ENCODE measurements around the gene C16orf54. TPM values are rescaled to one million over a fixed set of nuclear protein-coding genes. Genes with fewer than 3 reads are reported as not detected.

Gene C16orf54
- total and polyA plus RNA-seq, 2 donors (not counting 3 experiments of a cell fraction or from before 2014, with no cell fraction given): not detected

DNA sequence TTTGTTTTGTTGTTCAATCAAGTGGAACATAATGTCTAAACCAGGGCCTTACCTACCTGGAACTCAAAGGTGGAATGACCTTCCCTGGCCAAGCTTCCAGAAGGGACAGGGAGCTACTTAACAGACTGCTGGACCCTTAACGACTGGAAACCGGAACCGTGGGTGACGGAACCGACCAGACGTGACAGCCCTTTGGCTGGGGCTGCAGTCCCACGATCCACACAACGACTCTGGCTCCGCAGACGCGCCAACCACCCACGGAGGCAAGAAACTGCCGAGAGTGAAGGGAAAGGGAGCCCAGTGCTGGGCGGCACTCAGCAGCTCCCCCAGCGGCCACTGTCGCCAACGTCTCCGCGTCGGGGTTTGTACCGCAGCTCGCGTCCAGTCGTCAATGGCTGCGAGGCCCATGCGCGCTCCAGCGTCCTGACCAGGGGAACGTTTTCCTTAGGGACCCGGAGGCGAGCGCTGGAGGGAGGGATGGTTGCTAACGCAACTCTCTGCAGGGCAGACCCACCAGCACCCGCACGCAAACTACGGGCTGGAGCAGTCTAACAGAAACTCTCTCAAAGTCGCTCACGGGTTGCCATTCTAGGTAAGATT is 39.2 kb upstream of the C16orf54 start:
- peak; percentile 76 for DNase-seq (ENCODE audit: low read depth, low spot score)
- Histone ChIP-seq H2AFZ (ENCODE audit: low read depth, low read length) (peak overlapping the region; percentile 84), H3K27ac (ENCODE audit: insufficient read depth, low read depth, low read length) (no peak overlapping the region), H3K9me3 (replicated peaks; ENCODE audit: control insufficient read depth, insufficient read depth, low read length) (no peaks in the 10 kb centered on the region), H3K36me3 (ENCODE audit: control insufficient read depth in 2 of 2, extremely low read depth in 1 of 2, insufficient read depth in 2 of 2, low read length in 2 of 2) (no peaks in the 10 kb centered on the region), H4K20me1 (replicated peaks; ENCODE audit: control insufficient read depth, extremely low read depth, insufficient read depth, low read length) (no peaks in the 10 kb centered on the region), H3K9me1 (replicated peaks; ENCODE audit: control insufficient read depth, extremely low read depth, insufficient read depth, low read length) (no peaks in the 10 kb centered on the region), H3K27me3 (ENCODE audit: control insufficient read depth in 2 of 2, insufficient read depth in 2 of 2, low read length in 2 of 2) (peaks cover 7 to 16% of the 10 kb centered on the region in 2 experiments), H3K4me3 (replicated peaks in 1 of 3; ENCODE audit: insufficient read depth in 1 of 3, low read depth in 1 of 3, low read length in 3 of 3) (peak overlapping the region in 1 of 3 experiments; percentile 5), H3K9ac (replicated peaks; ENCODE audit: extremely low read depth, insufficient read depth, low read length) (no peak overlapping the region), H3K4me2 (ENCODE audit: insufficient read depth, low read length) (peak overlapping the region; percentile 77), H3K4me1 (ENCODE audit: control insufficient read depth, extremely low read depth, insufficient read depth, low read length) (peaks cover 10% of the 10 kb centered on the region), H3K79me2 (ENCODE audit: control insufficient read depth, insufficient read depth, low read length) (no peaks in the 10 kb centered on the region)
- ChIA-PET POLR2A (no interaction called here), CTCF (interaction anchor here (0.7 to 4.6 kb wide), 29 partner anchors 10 to 247 kb away, joined by 3 to 30 read pairs (median 4); partner anchors contain the start of genes PAGR1 and SEZ6L2)
- dilution Hi-C loops (cut with MboI; ENCODE audit: extremely low pct_ligation_motif_present, low sequenced_read_pairs) (no loop called here), intact Hi-C loops (cut with micrococcal nuclease) (no loop called here)
- TF ChIP-seq EZH2 (IDR thresholded peaks at IDR 0.05; ENCODE audit: borderline replicate concordance, low read depth, low read length, severe bottlenecking): no peak
- peak; percentile 91 to 98 for TF ChIP-seq CTCF (IDR thresholded peaks at IDR 0.05; ENCODE audit: extremely low read depth in 1 of 2, insufficient read depth in 1 of 2, low read depth in 1 of 2, low read length in 2 of 2)
- TF ChIP-seq POLR2AphosphoS5 (IDR thresholded peaks at IDR 0.05; ENCODE audit: insufficient read depth, low read depth, low read length): peak; percentile 17
- peak; percentile 98 for FAIRE-seq
- no TSS peak for BruUV-seq (replicated peaks)

DNA sequence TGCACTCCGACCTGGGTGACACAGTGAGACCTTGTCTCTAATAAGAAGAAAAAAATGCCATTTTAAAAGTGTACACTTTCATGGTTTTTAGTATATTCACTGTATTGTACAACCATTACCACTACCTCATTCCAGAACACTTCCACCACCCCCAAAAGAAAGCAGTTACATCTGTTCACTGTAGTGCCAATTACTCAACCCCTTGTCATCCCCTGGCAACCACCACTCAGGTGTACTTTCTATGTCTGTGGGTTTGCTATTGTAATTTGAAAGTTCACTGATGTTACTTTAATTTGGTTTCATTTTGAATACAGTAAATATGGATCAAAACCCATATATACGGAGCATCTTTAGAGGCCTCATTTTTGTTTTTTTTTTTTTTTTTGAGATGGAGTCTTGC is 38.4 kb upstream of the C16orf54 start:
- TF ChIP-seq POLR2A (IDR thresholded peaks at IDR 0.05; ENCODE audit: low read depth, low read length) (no peak), EZH2 (IDR thresholded peaks at IDR 0.05; ENCODE audit: borderline replicate concordance, low read depth, low read length, severe bottlenecking) (no peak), GATA2 (IDR thresholded peaks at IDR 0.05; ENCODE audit: insufficient read depth, insufficient read length, low read depth, low read length) (no peak), MYC (IDR thresholded peaks at IDR 0.05; ENCODE audit: low read depth, low read length) (no peak), JUN (IDR thresholded peaks at IDR 0.05; ENCODE audit: borderline replicate concordance, insufficient read depth, insufficient read length, low read depth) (no peak), FOS (IDR thresholded peaks at IDR 0.05; ENCODE audit: borderline replicate concordance, insufficient read depth, low read length) (no peak), CTCF (IDR thresholded peaks at IDR 0.05; ENCODE audit: extremely low read depth in 1 of 2, insufficient read depth in 1 of 2, low read depth in 1 of 2, low read length in 2 of 2) (no peak), POLR2AphosphoS5 (IDR thresholded peaks at IDR 0.05; ENCODE audit: insufficient read depth, low read depth, low read length) (no peak)
- TF ChIP-seq, protein P1, sequence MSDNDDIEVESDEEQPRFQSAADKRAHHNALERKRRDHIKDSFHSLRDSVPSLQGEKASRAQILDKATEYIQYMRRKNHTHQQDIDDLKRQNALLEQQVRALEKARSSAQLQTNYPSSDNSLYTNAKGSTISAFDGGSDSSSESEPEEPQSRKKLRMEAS (IDR thresholded peaks at IDR 0.05; ENCODE audit: insufficient read depth, insufficient read length): no peak
- H3K4me3 ChIP-seq (replicated peaks in 1 of 3; ENCODE audit: insufficient read depth in 1 of 3, low read depth in 1 of 3, low read length in 3 of 3): no peak overlapping the region
- H3K9me3 ChIP-seq (replicated peaks; ENCODE audit: control insufficient read depth, insufficient read depth, low read length): no peaks in the 10 kb centered on the region
- dilution Hi-C loops (cut with MboI; ENCODE audit: extremely low pct_ligation_motif_present, low sequenced_read_pairs): no loop called here
- CTCF ChIA-PET: interaction anchor here (0.7 to 4.6 kb wide), 19 partner anchors 12 to 248 kb away, joined by 3 to 30 read pairs (median 6); partner anchors contain the start of gene PAGR1
- H3K36me3 ChIP-seq (ENCODE audit: control insufficient read depth in 2 of 2, extremely low read depth in 1 of 2, insufficient read depth in 2 of 2, low read length in 2 of 2): no peaks in the 10 kb centered on the region
- peaks cover 8% of the 10 kb centered on the region for H3K4me1 ChIP-seq (ENCODE audit: control insufficient read depth, extremely low read depth, insufficient read depth, low read length)
- POLR2A ChIA-PET: no interaction called here
- H4K20me1 ChIP-seq (replicated peaks; ENCODE audit: control insufficient read depth, extremely low read depth, insufficient read depth, low read length): no peaks in the 10 kb centered on the region
- no peak overlapping the region for H3K4me2 ChIP-seq (ENCODE audit: insufficient read depth, low read length)
- H3K9ac ChIP-seq (replicated peaks; ENCODE audit: extremely low read depth, insufficient read depth, low read length): no peak overlapping the region
- intact Hi-C loops (cut with micrococcal nuclease): no loop called here
- no peaks in the 10 kb centered on the region for H3K79me2 ChIP-seq (ENCODE audit: control insufficient read depth, insufficient read depth, low read length)
- H2AFZ ChIP-seq (ENCODE audit: low read depth, low read length): no peak overlapping the region
- BruUV-seq (replicated peaks): no TSS peak
- H3K27ac ChIP-seq (ENCODE audit: insufficient read depth, low read depth, low read length): no peak overlapping the region
- DNase-seq (ENCODE audit: low read depth, low spot score) (no peak), FAIRE-seq (no peak)
- no peaks in the 10 kb centered on the region for H3K9me1 ChIP-seq (replicated peaks; ENCODE audit: control insufficient read depth, extremely low read depth, insufficient read depth, low read length)
- peaks cover 10 to 19% of the 10 kb centered on the region in 2 experiments for H3K27me3 ChIP-seq (ENCODE audit: control insufficient read depth in 2 of 2, insufficient read depth in 2 of 2, low read length in 2 of 2)
